Activated T-helper 2 cell treated with anti-CD3 and anti-CD28 coated beads, Interferon-gamma antibody, Interleukin-2, Interleukin-4, amounts not matched to agents 10 μg/mL and 5 μg/mL and 100 μg/mL, durations not matched to agents 14 hours and 24 hours and 36 hours (primary cell): ENCODE data around the gene DNAJC21. TPM values are rescaled to one million over a fixed set of nuclear protein-coding genes. Genes with fewer than 3 reads are reported as not detected.

Experiments
- DNase-seq: peaks from one replicate; pipeline ENCODE4 v3.0.0; 2021; ENCODE audit warnings: low spot score
- H3K27ac Mint-ChIP-seq: one replicate; pipeline ENCODE4 v1.8.0; 2021; ENCODE audit warnings: mixed read lengths
- H3K27me3 Mint-ChIP-seq: one replicate; pipeline ENCODE4 v1.8.0; 2021; ENCODE audit warnings: low read depth, mixed read lengths
- H3K36me3 Mint-ChIP-seq: one replicate; pipeline ENCODE4 v1.8.0; 2021; ENCODE audit warnings: low read depth, mixed read lengths
- H3K4me1 Mint-ChIP-seq: one replicate; pipeline ENCODE4 v1.8.0; 2021; ENCODE audit warnings: low read depth, mixed read lengths
- H3K4me3 Mint-ChIP-seq: one replicate; pipeline ENCODE4 v1.8.0; 2021; ENCODE audit warnings: low read depth, mild to moderate bottlenecking, moderate library complexity, mixed read lengths
- H3K9me3 Mint-ChIP-seq: one replicate; pipeline ENCODE4 v1.8.0; 2021; ENCODE audit warnings: mixed read lengths
- intact Hi-C: fragments of 100-400 bp; cut with micrococcal nuclease; formaldehyde crosslinking; loops from one replicate; pipeline ENCODE4 v1.15.1; 2023
- total RNA-seq: library from RNA; stranded (reverse); gene quantifications from 2 replicates; pipeline ENCODE4 v1.2.3, GENCODE V29; 2022

Gene DNAJC21
- total RNA-seq, 1 donor from 2014 or later: 62.7 TPM

GRCh38 chr5:34998058-34998789 is 68.9 kb downstream of the DNAJC21 start:
- Mint-ChIP-seq H3K27me3 (peaks cover 16% of the 10 kb centered on the region), H3K27ac (no peak overlapping the region), H3K36me3 (no peaks in the 10 kb centered on the region), H3K9me3 (no peaks in the 10 kb centered on the region), H3K4me1 (no peaks in the 10 kb centered on the region), H3K4me3 (no peak overlapping the region)
- intact Hi-C loops: no loop called here
- no peak for DNase-seq

GRCh38 chr5:35001842-35002241 is 72.5 kb downstream of the DNAJC21 start:
- no peak overlapping the region for H3K4me3 Mint-ChIP-seq
- H3K27me3 Mint-ChIP-seq: peaks cover 15% of the 10 kb centered on the region
- no peaks in the 10 kb centered on the region for H3K9me3 Mint-ChIP-seq
- DNase-seq: no peak
- intact Hi-C loops: loop anchor here (2.0 kb wide), 3 partner anchors 43 to 527 kb away; no protein-coding TSS in a partner anchor
- no peak overlapping the region for H3K27ac Mint-ChIP-seq
- H3K36me3 Mint-ChIP-seq: no peaks in the 10 kb centered on the region
- H3K4me1 Mint-ChIP-seq: no peaks in the 10 kb centered on the region

- Mint-ChIP-seq H3K9me3 (no peaks in the 10 kb centered on the region), H3K27ac (no peak overlapping the region), H3K4me3 (no peak overlapping the region), H3K27me3 (peaks cover 15% of the 10 kb centered on the region), H3K4me1 (no peaks in the 10 kb centered on the region), H3K36me3 (no peaks in the 10 kb centered on the region)
- DNase-seq: no peak
- intact Hi-C loops: loop anchor here (2.0 kb wide), 3 partner anchors 44 to 528 kb away; no protein-coding TSS in a partner anchor
Measured at GRCh38 chr5:35002459-35002858, 73.1 kb downstream of the DNAJC21 start.

GRCh38 chr5:35003018-35003957 is 73.9 kb downstream of the DNAJC21 start:
- Mint-ChIP-seq H3K9me3 (no peaks in the 10 kb centered on the region), H3K36me3 (no peaks in the 10 kb centered on the region), H3K27me3 (peaks cover 15% of the 10 kb centered on the region), H3K4me1 (no peaks in the 10 kb centered on the region), H3K4me3 (no peak overlapping the region), H3K27ac (no peak overlapping the region)
- DNase-seq: peak; percentile 45
- intact Hi-C loops: loop anchor here (2.0 kb wide), 3 partner anchors 44 to 528 kb away; no protein-coding TSS in a partner anchor

- peaks cover 14% of the 10 kb centered on the region for H3K27me3 Mint-ChIP-seq
- no peak overlapping the region for H3K4me3 Mint-ChIP-seq
- no peaks in the 10 kb centered on the region for H3K36me3 Mint-ChIP-seq
- no peak for DNase-seq
- H3K4me1 Mint-ChIP-seq: no peaks in the 10 kb centered on the region
- H3K27ac Mint-ChIP-seq: no peak overlapping the region
- intact Hi-C loops: no loop called here
- H3K9me3 Mint-ChIP-seq: no peaks in the 10 kb centered on the region
Measured at GRCh38 chr5:35004200-35004599, 74.8 kb downstream of the DNAJC21 start.

- H3K4me3 Mint-ChIP-seq: no peak overlapping the region
Measured at GRCh38 chr5:35004771-35005170, 75.4 kb downstream of the DNAJC21 start.

More at GRCh38 chr5:35004771-35005170, 75.4 kb downstream of the DNAJC21 start:
- Mint-ChIP-seq H3K4me1 (no peaks in the 10 kb centered on the region), H3K27me3 (peaks cover 14% of the 10 kb centered on the region), H3K36me3 (no peaks in the 10 kb centered on the region), H3K27ac (no peak overlapping the region), H3K9me3 (no peaks in the 10 kb centered on the region)
- intact Hi-C loops: no loop called here
- no peak for DNase-seq

Other genes starting within 250 kb of the DNAJC21 start
- not detected in 2 replicates for gene TTC23L, start 90.4 kb upstream of the DNAJC21 start, total RNA-seq
- 37.6 and 42.3 TPM in 2 replicates for gene RAD1, start 14.1 kb upstream of the DNAJC21 start, total RNA-seq
- 86.2 and 91.8 TPM in 2 replicates for gene BRIX1, start 13.8 kb upstream of the DNAJC21 start, total RNA-seq
- not detected in 2 replicates for gene AGXT2, start 118.4 kb downstream of the DNAJC21 start, total RNA-seq